PC-3 (cell line): ENCODE results near the gene SLC2A4RG. TPM values are rescaled to one million over a fixed set of nuclear protein-coding genes. Genes with fewer than 3 reads are reported as not detected.

Source experiments
- ATAC-seq: fragments of 200-7000 bp; cut with Tn5 transposase; 2 replicates; pipeline ENCODE4 v1.9.1; 2020; ENCODE audit warnings: mild to moderate bottlenecking, moderate library complexity
- BruUV-seq: library from RNA; stranded (reverse); fragments of 400-500 nt; replicated peaks from 2 replicates; lab custom pipeline; 2021; lab: Mats Ljungman, UMichigan
- CTCF ChIA-PET: fragments of 300-600 bp; sonication (Branson Sonifier 250); formaldehyde crosslinking; loops from one replicate; lab custom pipeline; 2022; ENCODE audit warnings: antibody characterized with exemption; lab: Charles Lee
- POLR2A ChIA-PET: fragments of 300-600 bp; sonication (Branson Sonifier 250); formaldehyde crosslinking; loops from one replicate; lab custom pipeline; 2022; ENCODE audit warnings: antibody characterized with exemption; ENCODE audit not compliant: unreplicated experiment; lab: Charles Lee
- DNase-seq: peaks from one replicate; pipeline ENCODE4 v3.0.0-alpha.2; 2015
- H2AFZ ChIP-seq: fragments of 300-600 bp; sonication (generic); 2 replicates; pipeline ENCODE4 v1.6.0; 2016; ENCODE audit warnings: antibody characterized with exemption, low read length
- H3F3A ChIP-seq: fragments of 300-600 bp; sonication (generic); one replicate; pipeline ENCODE4 v1.6.0; 2017; ENCODE audit warnings: antibody characterized with exemption, low read length, control low read depth, mild to moderate bottlenecking; ENCODE audit not compliant: unreplicated experiment
- H3K27ac ChIP-seq: fragments of 300-600 bp; sonication (generic); 2 replicates; pipeline ENCODE4 v1.5.1; 2016; ENCODE audit warnings: mild to moderate bottlenecking, low read length
- H3K27me3 ChIP-seq: fragments of 300-600 bp; sonication (generic); 2 replicates; pipeline ENCODE4 v1.6.1; 2016; ENCODE audit warnings: low read length, mixed read lengths
- H3K36me3 ChIP-seq: fragments of 300-600 bp; sonication (generic); 2 replicates; pipeline ENCODE4 v1.6.1; 2016; ENCODE audit warnings: low read depth, mixed run types, low read length, mixed read lengths
- H3K4me1 ChIP-seq: fragments of 300-600 bp; sonication (generic); 2 replicates; pipeline ENCODE4 v1.5.1; 2016; ENCODE audit warnings: low read length; ENCODE audit not compliant: insufficient read depth
- H3K4me2 ChIP-seq: fragments of 300-600 bp; sonication (generic); 2 replicates; pipeline ENCODE4 v1.6.0; 2016; ENCODE audit warnings: low read length
- H3K4me3 ChIP-seq: fragments of 300-600 bp; sonication (generic); 2 replicates; pipeline ENCODE4 v1.5.1; 2016; ENCODE audit warnings: mild to moderate bottlenecking, low read length, mixed read lengths
- H3K79me2 ChIP-seq: fragments of 300-600 bp; sonication (generic); 2 replicates; pipeline ENCODE4 v1.6.1; 2017; ENCODE audit warnings: low read length, mixed read lengths
- H3K9ac ChIP-seq: fragments of 300-600 bp; sonication (generic); 2 replicates; pipeline ENCODE4 v1.6.0; 2016; ENCODE audit warnings: mild to moderate bottlenecking, low read length
- H3K9me2 ChIP-seq: fragments of 300-600 bp; sonication (generic); replicated peaks from 2 replicates; pipeline ENCODE4 v1.6.1; 2016; ENCODE audit warnings: mixed run types, low read length, mixed read lengths
- H3K9me3 ChIP-seq: fragments of 300-600 bp; sonication (generic); 2 replicates; pipeline ENCODE4 v1.6.1; 2016; ENCODE audit warnings: low read length, mixed read lengths
- H4K20me1 ChIP-seq: fragments of 300-600 bp; sonication (generic); 2 replicates; pipeline ENCODE4 v1.6.1; 2016; ENCODE audit warnings: low read length, mixed read lengths
- EZH2 ChIP-seq: fragments of 300-600 bp; sonication (generic); IDR thresholded peaks from one replicate; pipeline ENCODE4 v1.6.1; 2017; ENCODE audit warnings: antibody characterized with exemption, mild to moderate bottlenecking, low read length; ENCODE audit not compliant: unreplicated experiment
- EZH2phosphoT487 ChIP-seq: fragments of 300-600 bp; sonication (generic); IDR thresholded peaks from 2 replicates; pipeline ENCODE4 v1.6.1; 2018; ENCODE audit warnings: mild to moderate bottlenecking, antibody characterized with exemption, low read length, borderline replicate concordance
- intact Hi-C: fragments of 100-400 bp; cut with micrococcal nuclease; formaldehyde crosslinking; loops from 2 replicates; pipeline ENCODE4 v1.9.0; 2023
- total RNA-seq: library from RNA; depleted of rRNA; stranded (reverse); fragments of >200 nt; gene quantifications from 2 replicates; pipeline ENCODE4 v1.2.3, GENCODE V29; 2014
- TF ChIP-seq, protein P1 (sequence below): fragments of 300-600 bp; sonication (generic); conservative IDR thresholded peaks from 2 replicates; pipeline ENCODE4 v1.5.1; 2017; ENCODE audit warnings: antibody characterized with exemption, low read depth, mild to moderate bottlenecking, low read length

SLC2A4RG gene
- total RNA-seq, 1 experiment from 2014 or later = 116 TPM

DNA sequence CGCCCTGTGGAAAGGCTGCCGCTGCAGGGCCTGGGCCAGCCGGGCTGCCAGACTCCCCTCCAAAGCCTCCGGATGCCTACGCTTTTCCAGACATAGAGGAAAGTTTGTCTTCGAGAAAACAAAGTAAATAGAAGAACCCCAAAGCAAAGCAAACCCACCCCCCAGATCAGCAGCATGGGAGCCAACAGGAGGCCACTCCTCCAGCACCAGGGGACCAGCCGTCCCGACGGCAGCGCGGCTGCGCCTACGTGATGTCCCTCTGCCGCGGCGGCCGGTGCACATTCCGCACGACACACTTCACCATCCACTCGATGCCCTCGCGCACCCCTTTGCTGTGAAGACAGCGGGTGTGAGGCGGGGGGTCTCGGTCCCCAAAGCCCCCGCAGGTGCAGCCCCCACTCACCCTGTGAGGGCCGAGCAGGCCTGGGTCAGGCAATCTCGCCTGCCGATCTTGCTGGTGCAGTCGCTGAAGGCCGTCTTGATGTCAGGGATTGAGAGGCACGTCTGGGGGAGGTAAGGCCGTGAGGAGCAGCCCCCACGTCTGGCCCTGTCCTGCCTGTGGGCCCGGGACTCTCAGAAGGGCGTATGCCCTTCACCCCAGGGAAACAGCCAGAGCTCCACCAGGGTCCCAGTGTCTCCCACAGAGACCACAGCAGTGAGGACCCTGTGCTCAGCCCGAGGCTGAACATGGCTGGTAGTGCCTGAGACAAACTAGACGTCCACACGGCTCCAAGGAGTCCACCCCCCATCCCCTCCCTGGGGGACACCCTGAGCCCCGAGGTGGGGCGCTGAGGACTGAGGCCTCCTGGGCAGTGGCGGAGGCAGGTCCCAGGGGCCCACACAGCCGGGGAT, 39.2 kb upstream of the SLC2A4RG start:
- Histone ChIP-seq H3K4me3 (no peak overlapping the region), H4K20me1 (no peaks in the 10 kb centered on the region), H3K4me1 (peaks cover 39% of the 10 kb centered on the region), H3K27ac (peak overlapping the region; percentile 95), H3K27me3 (no peaks in the 10 kb centered on the region), H3K36me3 (peaks cover 18% of the 10 kb centered on the region), H3K9me3 (no peaks in the 10 kb centered on the region), H3K9ac (0 out of 2 replicates have a peak overlapping the region, but pooled peaks have one; percentile 79), H3F3A (no peaks in the 10 kb centered on the region), H3K79me2 (peaks cover 16% of the 10 kb centered on the region), H3K9me2 (no peaks in the 10 kb centered on the region), H3K4me2 (no peak overlapping the region), H2AFZ (no peak overlapping the region)
- TF ChIP-seq, protein P1, sequence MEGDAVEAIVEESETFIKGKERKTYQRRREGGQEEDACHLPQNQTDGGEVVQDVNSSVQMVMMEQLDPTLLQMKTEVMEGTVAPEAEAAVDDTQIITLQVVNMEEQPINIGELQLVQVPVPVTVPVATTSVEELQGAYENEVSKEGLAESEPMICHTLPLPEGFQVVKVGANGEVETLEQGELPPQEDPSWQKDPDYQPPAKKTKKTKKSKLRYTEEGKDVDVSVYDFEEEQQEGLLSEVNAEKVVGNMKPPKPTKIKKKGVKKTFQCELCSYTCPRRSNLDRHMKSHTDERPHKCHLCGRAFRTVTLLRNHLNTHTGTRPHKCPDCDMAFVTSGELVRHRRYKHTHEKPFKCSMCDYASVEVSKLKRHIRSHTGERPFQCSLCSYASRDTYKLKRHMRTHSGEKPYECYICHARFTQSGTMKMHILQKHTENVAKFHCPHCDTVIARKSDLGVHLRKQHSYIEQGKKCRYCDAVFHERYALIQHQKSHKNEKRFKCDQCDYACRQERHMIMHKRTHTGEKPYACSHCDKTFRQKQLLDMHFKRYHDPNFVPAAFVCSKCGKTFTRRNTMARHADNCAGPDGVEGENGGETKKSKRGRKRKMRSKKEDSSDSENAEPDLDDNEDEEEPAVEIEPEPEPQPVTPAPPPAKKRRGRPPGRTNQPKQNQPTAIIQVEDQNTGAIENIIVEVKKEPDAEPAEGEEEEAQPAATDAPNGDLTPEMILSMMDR = no peak
- TF ChIP-seq EZH2phosphoT487 (no peak), EZH2 (no peak)
- ATAC-seq (no peak), DNase-seq (no peak)
- CTCF ChIA-PET = no interaction called here
- intact Hi-C loops = no loop called here
- POLR2A ChIA-PET = no interaction called here
- BruUV-seq = no TSS peak

DNA sequence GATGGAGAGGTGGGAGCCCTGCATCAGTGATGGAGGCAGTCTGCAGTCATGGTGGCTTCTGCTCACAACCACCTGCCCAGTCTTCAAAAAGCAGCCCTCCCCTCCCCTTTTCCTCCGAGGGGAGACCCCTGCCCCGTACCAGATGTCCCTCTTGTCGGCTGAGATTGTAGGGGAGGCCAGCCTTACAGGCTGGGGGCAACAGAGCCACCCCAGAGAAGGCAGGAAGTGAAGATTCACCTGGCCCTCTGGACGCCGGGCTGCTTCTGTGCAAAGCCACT, 38.6 kb upstream of the SLC2A4RG start:
- Histone ChIP-seq H3K4me1 (peaks cover 41% of the 10 kb centered on the region), H3F3A (no peaks in the 10 kb centered on the region), H4K20me1 (no peaks in the 10 kb centered on the region), H3K79me2 (peaks cover 22% of the 10 kb centered on the region), H3K9me2 (no peaks in the 10 kb centered on the region), H3K4me2 (no peak overlapping the region), H3K4me3 (no peak overlapping the region), H3K36me3 (peaks cover 23% of the 10 kb centered on the region), H3K9me3 (no peaks in the 10 kb centered on the region), H3K9ac (no peak overlapping the region), H2AFZ (no peak overlapping the region), H3K27me3 (no peaks in the 10 kb centered on the region), H3K27ac (no peak overlapping the region)
- CTCF ChIA-PET = no interaction called here
- no peak for DNase-seq
- no peak for ATAC-seq
- intact Hi-C loops = no loop called here
- POLR2A ChIA-PET = no interaction called here
- BruUV-seq = no TSS peak
- TF ChIP-seq, protein P1 = no peak

DNA sequence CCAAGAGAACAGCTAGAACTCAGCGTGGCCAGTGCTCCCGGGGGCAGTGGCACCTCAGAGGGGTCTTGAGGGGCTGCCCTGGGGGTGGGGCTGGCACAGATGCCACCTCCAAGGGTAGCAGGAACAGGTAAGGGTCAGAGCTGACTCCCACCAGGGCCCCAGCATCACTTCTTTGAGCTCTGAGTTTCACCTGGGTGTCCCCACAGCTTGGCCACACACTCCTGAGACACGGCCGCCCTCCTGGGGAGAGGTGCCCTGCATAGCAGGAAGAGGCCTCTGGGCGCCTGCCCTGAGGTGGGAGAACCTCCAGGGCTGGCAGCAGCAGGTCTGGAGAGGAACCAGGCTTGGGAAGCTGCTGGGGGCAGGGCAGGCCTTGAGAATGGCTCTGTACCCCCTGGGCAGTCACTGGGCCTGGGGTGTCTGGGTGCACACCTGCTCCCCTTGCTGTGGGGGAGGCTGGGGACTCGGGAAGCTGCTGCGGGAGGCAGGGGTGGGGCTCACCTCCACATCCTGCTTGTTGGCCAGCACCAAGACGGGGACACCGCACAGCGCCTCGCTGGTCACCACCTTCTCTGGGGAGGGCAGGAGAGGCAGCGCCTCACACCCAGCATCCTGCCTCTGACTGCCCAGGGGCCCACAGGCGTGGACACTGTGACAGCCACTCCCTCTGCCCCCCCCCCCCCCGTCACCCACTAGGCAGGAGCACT, 38.1 kb upstream of the SLC2A4RG start:
- no peak overlapping the region for H3K27ac ChIP-seq
- no peak overlapping the region for H3K4me2 ChIP-seq
- H3K9me2 ChIP-seq = no peaks in the 10 kb centered on the region
- no peak for ATAC-seq
- no peak overlapping the region for H3K9ac ChIP-seq
- H3K4me3 ChIP-seq = no peak overlapping the region
- no TSS peak for BruUV-seq
- peaks cover 28% of the 10 kb centered on the region for H3K36me3 ChIP-seq
- H3K79me2 ChIP-seq = peaks cover 27% of the 10 kb centered on the region
- no peaks in the 10 kb centered on the region for H3K9me3 ChIP-seq
- H3F3A ChIP-seq = no peaks in the 10 kb centered on the region
- H2AFZ ChIP-seq = no peak overlapping the region
- DNase-seq = no peak
- H3K27me3 ChIP-seq = no peaks in the 10 kb centered on the region
- POLR2A ChIA-PET = interaction anchor here (0.6 kb wide), 2 partner anchors 43 to 163 kb away, joined by 3 to 9 read pairs; partner anchors contain the start of genes RTEL1 and TPD52L2
- intact Hi-C loops = no loop called here
- no peaks in the 10 kb centered on the region for H4K20me1 ChIP-seq
- CTCF ChIA-PET = no interaction called here
- TF ChIP-seq, protein P1 = no peak
- TF ChIP-seq EZH2 (no peak), EZH2phosphoT487 (no peak)
- H3K4me1 ChIP-seq = peaks cover 43% of the 10 kb centered on the region
